CD4-positive, alpha-beta T cell treated with Interleukin-4 for 4 hours (primary cell): Measurements from ENCODE around the gene MARCHF11.

Experiments used
- DNase-seq: peaks from one replicate; pipeline ENCODE4 v3.0.0-alpha.2; 2020

MARCHF11 gene

GRCh38 chr5:16128944-16129343, 50.6 kb downstream of the MARCHF11 start:
- no peak for DNase-seq

- no peak for DNase-seq
These were observed 51.6 kb downstream of the MARCHF11 start for GRCh38 chr5:16127865-16128544.

DNA sequence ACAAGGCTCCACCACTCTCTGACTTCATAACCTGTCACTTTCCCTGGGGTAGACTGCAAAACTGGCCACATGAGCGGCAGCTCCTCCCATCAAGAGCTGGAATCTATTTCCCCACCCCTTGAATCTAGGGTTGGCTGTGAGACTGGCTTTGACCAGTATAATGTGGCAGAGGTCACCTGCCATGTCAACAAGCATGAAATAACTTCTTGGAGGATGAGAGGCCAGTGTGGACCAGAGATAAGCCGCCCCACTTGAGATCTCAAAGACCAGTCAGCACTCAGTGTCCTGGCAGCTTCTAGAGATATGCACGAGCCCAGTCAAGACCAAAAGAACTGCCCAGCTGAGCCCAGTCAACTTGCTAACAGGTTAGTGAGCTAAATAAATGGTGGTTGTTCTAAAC, 59.0 kb downstream of the MARCHF11 start:
- DNase-seq, result no peak

GRCh38 chr5:16119790-16120189, 59.8 kb downstream of the MARCHF11 start:
- DNase-seq, result no peak

- no peak for DNase-seq
These were observed 64.5 kb downstream of the MARCHF11 start for GRCh38 chr5:16115140-16115539.

GRCh38 chr5:16108418-16108817, 71.2 kb downstream of the MARCHF11 start:
- DNase-seq, result no peak

DNA sequence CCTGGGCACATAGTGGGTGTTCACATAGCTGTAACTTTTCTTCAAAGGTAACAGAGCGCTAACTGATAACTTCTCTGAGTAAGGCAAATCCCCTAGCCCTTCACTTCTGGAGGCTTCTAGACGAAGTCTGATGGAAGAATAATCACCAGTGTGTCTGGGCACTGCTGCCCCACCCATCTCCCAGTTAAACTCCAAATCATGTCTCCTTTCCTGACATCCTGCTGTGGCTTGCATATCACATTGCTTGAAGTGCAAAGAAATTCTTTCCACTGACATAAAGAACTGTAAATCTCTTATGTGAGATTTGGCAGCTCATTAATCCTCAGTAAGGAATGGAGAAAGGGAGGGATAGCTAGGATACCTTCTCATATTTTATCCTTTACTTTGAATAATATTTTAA, 74.6 kb downstream of the MARCHF11 start:
- DNase-seq, result no peak

- DNase-seq, result no peak
These were observed 84.0 kb downstream of the MARCHF11 start for GRCh38 chr5:16095612-16096011.

DNA sequence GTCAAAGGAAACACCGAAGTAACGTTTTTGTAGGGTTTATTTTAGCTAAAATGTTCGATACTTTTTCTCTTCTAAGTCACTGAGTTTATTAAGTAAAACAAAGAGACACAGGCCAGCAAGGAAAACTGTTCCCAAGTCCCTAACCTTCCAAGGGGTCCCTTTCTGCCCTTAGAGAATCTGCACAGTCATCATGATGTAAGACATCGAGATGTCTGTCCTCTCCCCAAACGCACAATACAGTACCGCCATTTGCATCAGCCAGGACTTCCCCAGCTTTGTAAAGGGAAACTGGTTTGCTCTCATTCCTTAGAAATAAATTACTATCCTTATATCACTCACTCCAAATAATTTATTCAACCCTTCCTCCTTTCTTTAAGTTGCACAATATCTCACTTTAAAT, 89.3 kb downstream of the MARCHF11 start:
- DNase-seq, result no peak

DNA sequence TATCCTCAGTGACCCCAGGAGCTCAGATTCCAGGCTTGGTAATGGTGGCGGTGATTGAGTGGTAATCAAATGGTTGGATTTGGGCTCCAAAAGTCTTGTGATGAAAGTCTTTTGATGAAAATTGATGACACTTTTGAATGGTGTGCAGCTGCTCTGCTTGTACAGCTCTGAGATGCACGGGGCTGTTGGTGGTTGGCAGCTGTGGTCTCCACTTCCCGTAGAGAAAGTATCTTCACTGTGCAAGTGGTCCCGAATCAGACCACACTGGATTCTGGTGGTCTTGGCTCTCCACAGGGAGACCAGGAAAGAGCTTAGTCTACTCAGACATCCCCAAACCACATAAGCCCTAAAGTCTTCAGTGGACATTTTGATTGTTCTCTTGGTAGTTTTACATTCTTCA, 96.6 kb downstream of the MARCHF11 start:
- no peak for DNase-seq

GRCh38 chr5:16082053-16082452, 97.5 kb downstream of the MARCHF11 start:
- DNase-seq, result no peak

- DNase-seq, result no peak
These were observed 98.1 kb downstream of the MARCHF11 start for GRCh38 chr5:16081376-16081955.

DNA sequence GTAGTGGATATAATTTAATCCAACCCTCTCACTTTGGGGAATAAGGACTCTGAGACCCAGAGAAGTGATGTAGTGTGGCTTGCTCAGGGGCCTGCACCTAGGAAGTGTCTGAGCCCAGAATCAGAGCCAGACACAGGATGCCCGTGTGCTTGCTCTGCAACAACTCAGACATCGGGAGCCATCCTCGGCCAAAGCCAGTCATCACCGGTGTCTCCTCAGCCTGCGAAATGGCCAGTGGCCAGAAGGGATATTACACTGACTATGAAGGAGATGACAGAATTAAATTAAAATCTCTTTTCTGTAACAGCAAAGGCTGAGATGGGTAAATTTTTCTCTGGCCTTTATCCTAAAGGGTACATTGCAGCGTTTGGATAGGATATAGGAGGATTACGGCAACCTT, 102.9 kb downstream of the MARCHF11 start:
- no peak for DNase-seq

DNA sequence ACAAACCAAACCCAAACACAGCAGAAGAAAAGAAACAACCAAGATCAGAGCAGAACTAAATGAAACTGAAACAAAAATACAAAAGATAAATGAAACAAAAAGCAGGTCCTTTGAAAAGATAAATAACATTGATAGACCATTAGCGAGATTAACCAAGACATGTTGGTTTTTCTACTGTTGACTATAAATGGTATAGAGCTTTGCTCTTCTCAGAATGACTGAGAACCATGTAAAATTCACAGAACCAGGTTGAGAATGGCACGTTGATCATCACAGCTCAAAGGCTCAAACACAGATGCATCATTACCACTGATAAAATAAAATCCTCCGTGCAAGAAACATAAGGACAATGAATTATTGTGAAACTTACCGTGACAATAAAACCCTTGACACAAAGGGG, 105.2 kb downstream of the MARCHF11 start:
- DNase-seq, result no peak

GRCh38 chr5:16072616-16073015, 107.0 kb downstream of the MARCHF11 start:
- DNase-seq, result no peak

GRCh38 chr5:16067415-16067814, 112.2 kb downstream of the MARCHF11 start:
- no peak for DNase-seq

DNA sequence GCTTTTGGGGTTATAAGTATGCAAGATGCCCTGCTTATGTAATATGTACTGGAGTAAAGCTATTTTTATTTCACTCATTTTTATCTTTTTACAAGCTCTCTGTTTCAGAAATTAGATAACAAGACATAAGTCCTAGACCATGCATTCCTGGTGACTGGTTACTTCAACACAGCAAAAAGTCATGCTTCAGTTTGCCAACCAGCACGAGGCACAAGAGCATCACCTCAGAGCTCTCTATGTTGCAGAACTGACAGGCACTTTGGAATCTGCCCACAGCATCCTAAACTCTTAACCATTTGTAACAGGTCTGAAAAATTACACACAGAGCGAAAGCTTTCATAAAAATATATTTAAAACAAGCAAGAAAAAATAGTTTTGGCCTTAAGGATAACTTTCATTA, 112.8 kb downstream of the MARCHF11 start:
- no peak for DNase-seq

- DNase-seq, result no peak
These were observed 113.3 kb downstream of the MARCHF11 start for GRCh38 chr5:16066320-16066719.

DNA sequence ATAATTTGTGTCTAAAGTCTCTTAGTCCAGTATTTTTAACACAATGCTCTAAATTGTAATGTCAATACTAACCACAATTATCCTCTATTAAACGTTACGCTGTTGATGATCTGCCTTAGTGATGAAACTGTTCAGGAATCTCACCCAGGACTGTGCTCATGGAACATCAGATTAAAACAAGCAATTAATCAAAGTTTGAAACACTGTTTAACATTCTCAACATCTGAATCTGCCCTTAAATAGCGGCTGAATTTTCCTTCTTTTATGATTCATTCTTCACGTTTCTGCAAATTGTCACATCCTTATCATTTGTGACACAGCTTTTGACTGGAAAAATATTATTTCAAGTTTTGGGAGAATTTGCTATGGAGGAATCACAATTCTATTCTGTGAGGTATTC, 113.8 kb downstream of the MARCHF11 start:
- DNase-seq, result no peak

DNA sequence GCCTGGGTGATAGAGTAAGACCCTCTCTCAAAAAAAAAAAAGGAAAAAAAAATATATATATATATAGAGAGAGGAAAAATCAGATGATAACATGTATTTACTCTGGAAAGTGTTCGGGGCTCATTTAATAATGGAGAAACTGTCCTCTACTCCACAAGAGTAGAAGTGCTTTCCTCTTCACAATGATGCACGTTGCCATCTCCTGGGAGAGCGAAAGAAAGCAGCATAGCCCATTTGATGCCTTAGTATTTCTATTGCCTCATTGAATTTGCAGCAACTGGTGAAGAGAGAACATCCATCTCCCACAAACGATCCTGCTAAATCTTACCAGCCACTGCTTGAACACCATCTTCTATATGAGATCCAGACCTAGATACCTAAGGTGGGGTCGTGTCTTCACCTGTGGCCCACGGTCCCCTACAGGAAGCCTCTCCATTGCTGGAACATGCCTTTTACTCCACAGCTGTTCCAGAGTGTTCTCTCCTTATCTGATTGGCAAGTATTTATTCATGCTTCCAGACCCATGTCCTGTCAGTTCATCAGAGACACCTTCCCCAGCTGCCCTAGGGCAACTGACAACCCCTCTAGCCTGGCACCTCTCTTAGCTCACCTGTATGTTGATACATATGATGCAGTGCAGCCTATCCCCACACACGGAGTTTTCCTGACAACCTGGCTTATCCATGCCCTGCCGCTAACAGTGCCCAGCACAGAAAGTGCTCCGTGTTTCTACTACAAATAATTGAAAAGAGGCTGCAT, 115.3 kb downstream of the MARCHF11 start:
- DNase-seq, result no peak

DNA sequence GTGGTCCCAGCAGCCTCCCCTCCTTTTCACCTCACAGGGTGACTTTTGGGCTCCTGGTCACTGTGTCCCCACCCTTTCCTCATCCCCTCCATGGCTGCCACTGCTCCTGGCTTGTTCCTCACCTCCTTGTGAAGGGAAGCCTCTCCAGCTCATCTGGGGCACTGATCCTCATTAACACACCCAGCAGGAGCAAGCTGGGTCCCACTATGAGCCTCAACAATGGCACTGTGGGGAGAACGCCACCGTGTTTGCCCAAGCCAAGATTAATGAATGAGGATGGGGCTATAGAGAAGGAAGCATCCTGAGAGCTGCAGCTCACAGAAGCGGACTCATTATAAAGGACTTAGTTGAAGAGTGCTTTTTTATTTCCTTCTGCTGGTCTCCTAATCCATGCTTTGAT, 118.4 kb downstream of the MARCHF11 start:
- DNase-seq, result no peak

DNA sequence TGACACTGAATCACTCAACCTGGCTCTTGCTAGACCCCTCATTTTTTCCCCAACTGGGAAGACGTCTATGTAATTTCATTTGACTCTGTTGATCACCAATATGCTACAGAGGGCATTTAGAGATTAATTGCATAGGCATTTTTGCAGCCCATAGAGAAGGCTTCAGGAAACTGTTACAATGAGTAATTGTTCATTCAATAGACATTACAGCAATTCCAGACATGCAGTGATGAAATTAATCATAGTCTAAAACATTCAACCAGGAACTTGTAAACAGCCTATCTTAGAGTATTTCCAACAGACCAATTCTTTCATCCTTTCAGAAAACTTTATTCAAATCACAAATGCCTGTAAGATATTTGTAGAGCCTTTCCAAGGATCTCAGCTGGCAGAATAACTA, 122.3 kb downstream of the MARCHF11 start:
- no peak for DNase-seq

GRCh38 chr5:16051246-16051755, 128.3 kb downstream of the MARCHF11 start:
- DNase-seq, result no peak

- DNase-seq, result no peak
These were observed 129.2 kb downstream of the MARCHF11 start for GRCh38 chr5:16050414-16050813.
